ENCODE data around the gene RASGRF2. TPM values are rescaled to one million over a fixed set of nuclear protein-coding genes. Genes with fewer than 3 reads are reported as not detected.

Gene RASGRF2
- total and polyA plus RNA-seq, 8 donors, result 0.63 to 9.0 (median 4.0) TPM

DNA sequence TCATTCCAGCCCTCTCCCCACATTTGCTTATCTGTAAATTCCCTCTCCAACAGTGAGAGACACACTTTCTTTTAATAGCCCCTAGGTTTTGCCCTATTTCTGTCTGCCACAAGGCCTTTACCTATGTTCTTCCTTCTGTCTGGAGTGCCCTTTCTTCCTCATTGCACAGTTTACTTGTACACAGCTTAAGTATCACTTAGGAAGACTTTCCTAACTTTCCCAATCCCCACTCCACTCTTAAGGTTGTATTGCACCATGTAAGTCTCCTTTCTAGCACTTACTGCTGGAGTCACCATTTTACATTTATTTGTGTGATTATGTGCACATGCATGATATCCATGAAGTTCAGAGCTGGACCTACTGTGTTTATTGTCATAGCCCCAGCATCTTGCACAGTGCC, 262.1 kb downstream of the RASGRF2 start:
- no peaks in the 10 kb centered on the region for H3K4me1 ChIP-seq
- H3K27ac ChIP-seq, result no peak overlapping the region
- H3K4me3 ChIP-seq, result no peak overlapping the region
- no peaks in the 10 kb centered on the region for H3K9me3 ChIP-seq
- H3K36me3 ChIP-seq, result no peaks in the 10 kb centered on the region
- no peaks in the 10 kb centered on the region for H3K27me3 ChIP-seq
- DNase-seq, result no peak
- intact Hi-C loops (cut with DNase I; ENCODE audit: low total_unique reads), result no loop called here
- TF ChIP-seq EP300 (IDR thresholded peaks at IDR 0.05) (no peak), POLR2A (IDR thresholded peaks at IDR 0.05) (no peak), POLR2AphosphoS5 (IDR thresholded peaks at IDR 0.05) (no peak)
- TF ChIP-seq, protein P1, sequence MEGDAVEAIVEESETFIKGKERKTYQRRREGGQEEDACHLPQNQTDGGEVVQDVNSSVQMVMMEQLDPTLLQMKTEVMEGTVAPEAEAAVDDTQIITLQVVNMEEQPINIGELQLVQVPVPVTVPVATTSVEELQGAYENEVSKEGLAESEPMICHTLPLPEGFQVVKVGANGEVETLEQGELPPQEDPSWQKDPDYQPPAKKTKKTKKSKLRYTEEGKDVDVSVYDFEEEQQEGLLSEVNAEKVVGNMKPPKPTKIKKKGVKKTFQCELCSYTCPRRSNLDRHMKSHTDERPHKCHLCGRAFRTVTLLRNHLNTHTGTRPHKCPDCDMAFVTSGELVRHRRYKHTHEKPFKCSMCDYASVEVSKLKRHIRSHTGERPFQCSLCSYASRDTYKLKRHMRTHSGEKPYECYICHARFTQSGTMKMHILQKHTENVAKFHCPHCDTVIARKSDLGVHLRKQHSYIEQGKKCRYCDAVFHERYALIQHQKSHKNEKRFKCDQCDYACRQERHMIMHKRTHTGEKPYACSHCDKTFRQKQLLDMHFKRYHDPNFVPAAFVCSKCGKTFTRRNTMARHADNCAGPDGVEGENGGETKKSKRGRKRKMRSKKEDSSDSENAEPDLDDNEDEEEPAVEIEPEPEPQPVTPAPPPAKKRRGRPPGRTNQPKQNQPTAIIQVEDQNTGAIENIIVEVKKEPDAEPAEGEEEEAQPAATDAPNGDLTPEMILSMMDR (IDR thresholded peaks at IDR 0.05), result no peak

DNA sequence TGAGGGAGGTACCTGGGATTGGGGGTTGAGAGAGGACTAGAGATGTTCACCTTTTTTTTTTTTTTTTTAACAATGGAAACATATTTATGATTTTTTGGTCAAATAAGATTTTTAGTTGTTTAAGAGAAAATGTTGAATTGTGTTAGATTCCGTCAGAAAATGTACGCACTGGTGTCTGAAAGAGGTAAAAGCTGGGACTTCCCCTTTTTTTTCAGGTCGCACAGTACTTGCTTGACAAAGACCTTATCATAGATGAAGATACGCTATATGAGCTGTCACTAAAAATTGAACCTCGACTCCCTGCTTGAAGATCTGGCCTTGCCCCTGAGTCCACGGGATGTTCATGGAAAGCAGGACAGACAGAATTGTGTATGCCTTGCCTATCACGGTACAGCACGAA, 265.3 kb downstream of the RASGRF2 start:
- 83 to 94% (median 91%) methylated on average over 8 of the region's 8 CpGs for WGBS, 5 donors
- intact Hi-C loops (cut with DNase I; ENCODE audit: low total_unique reads), result no loop called here
- Histone ChIP-seq H3K4me3 (no peak overlapping the region), H3K36me3 (no peaks in the 10 kb centered on the region), H3K9me3 (no peaks in the 10 kb centered on the region), H3K27me3 (no peaks in the 10 kb centered on the region), H3K27ac (no peak overlapping the region), H3K4me1 (no peaks in the 10 kb centered on the region)
- no peak for DNase-seq
- no peak for TF ChIP-seq POLR2A (IDR thresholded peaks at IDR 0.05)
- no peak for TF ChIP-seq POLR2AphosphoS5 (IDR thresholded peaks at IDR 0.05)
- TF ChIP-seq EP300 (IDR thresholded peaks at IDR 0.05), result no peak
- TF ChIP-seq, protein P1 (IDR thresholded peaks at IDR 0.05), result no peak

DNA sequence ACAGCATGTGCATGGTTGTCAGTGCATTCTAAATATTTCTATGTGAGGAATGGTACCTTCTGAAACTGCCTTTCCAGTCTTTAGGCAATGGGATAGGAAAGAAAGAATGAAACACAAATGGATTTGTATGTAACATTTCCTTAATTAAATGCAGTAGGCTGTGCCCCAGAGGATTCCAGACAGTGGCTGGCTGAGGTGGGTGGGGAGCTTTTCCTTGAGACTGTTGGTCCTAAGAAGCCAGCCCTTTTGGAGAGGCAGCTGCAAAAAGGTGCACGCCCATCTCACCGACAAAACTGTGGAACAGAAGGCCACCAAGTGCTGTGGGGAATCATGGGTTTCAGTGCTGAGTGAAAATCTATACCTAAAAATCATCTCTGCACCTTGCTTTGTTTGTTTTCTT, 266.1 kb downstream of the RASGRF2 start:
- TF ChIP-seq POLR2AphosphoS5 (IDR thresholded peaks at IDR 0.05), result no peak
- TF ChIP-seq EP300 (IDR thresholded peaks at IDR 0.05), result no peak
- TF ChIP-seq, protein P1 (IDR thresholded peaks at IDR 0.05), result no peak
- no peak for TF ChIP-seq POLR2A (IDR thresholded peaks at IDR 0.05)
- intact Hi-C loops (cut with DNase I; ENCODE audit: low total_unique reads), result no loop called here

DNA sequence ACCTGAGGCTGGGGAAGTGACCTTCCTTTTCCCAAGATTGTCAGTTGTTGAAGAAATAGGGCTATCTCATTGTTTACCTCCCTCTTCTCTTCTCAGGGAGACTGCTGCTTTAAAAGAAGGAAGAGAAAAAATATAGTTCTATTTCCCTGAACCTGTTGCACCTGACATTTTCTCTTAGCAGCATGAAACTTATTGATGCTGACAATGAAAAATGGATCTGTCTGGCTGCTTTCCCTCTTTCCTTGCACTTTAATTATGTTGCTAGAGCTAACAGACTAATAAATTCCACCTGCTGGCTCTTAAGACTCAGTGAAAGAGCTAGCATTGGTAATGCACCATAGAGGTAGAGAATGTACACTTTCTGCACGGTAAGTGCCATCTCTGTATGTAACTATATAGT, 266.8 kb downstream of the RASGRF2 start:
- intact Hi-C loops (cut with DNase I; ENCODE audit: low total_unique reads), result no loop called here
- Histone ChIP-seq H3K9me3 (no peaks in the 10 kb centered on the region), H3K36me3 (no peaks in the 10 kb centered on the region), H3K4me1 (peaks cover 0 to 2% (median under 1%) of the 10 kb centered on the region in 4 donors), H3K27me3 (no peaks in the 10 kb centered on the region), H3K27ac (no peak overlapping the region), H3K4me3 (no peak overlapping the region)
- DNase-seq, result no peak
- WGBS, 5 donors, result 77 to 89% (median 87%) methylated on average over 1 of the region's 1 CpG
- TF ChIP-seq, protein P1 (IDR thresholded peaks at IDR 0.05), result no peak
- TF ChIP-seq EP300 (IDR thresholded peaks at IDR 0.05) (no peak), POLR2AphosphoS5 (IDR thresholded peaks at IDR 0.05) (no peak), POLR2A (IDR thresholded peaks at IDR 0.05) (no peak)

More for the DNA sequence above, 266.1 kb downstream of the RASGRF2 start:
- no peaks in the 10 kb centered on the region for H3K4me1 ChIP-seq
- H3K27ac ChIP-seq, result no peak overlapping the region
- WGBS, 5 donors, result 85 to 95% (median 89%) methylated on average over 2 of the region's 2 CpGs
- no peak for DNase-seq
- H3K4me3 ChIP-seq, result no peak overlapping the region
- H3K9me3 ChIP-seq, result no peaks in the 10 kb centered on the region
- no peaks in the 10 kb centered on the region for H3K36me3 ChIP-seq
- H3K27me3 ChIP-seq, result no peaks in the 10 kb centered on the region
